HEK293T (cell line): Measurements from ENCODE around the gene FAM149B1.

ENCODE experiments used
- ARNT ChIP-seq: fragments of 450-650 bp; IDR thresholded peaks from 2 replicates; pipeline ENCODE4 v1.6.1; 2017; ENCODE audit warnings: mild to moderate bottlenecking
- BHLHE40 ChIP-seq: fragments of 450-650 bp; IDR thresholded peaks from 2 replicates; pipeline ENCODE4 v1.6.1; 2016; ENCODE audit warnings: mild to moderate bottlenecking, moderate library complexity, borderline replicate concordance
- CTBP1 ChIP-seq: fragments of 450-650 bp; IDR thresholded peaks from 2 replicates; pipeline ENCODE4 v1.6.1; 2016; ENCODE audit warnings: borderline replicate concordance
- ELF4 ChIP-seq: fragments of 450-650 bp; IDR thresholded peaks from 2 replicates; pipeline ENCODE4 v1.6.1; 2017; ENCODE audit warnings: antibody characterized with exemption
- FOXK2 ChIP-seq: fragments of 450-650 bp; IDR thresholded peaks from 2 replicates; pipeline ENCODE4 v1.6.1; 2016; ENCODE audit warnings: mild to moderate bottlenecking
- FOXM1 ChIP-seq: fragments of 450-650 bp; IDR thresholded peaks from 2 replicates; pipeline ENCODE4 v1.6.1; 2017; ENCODE audit warnings: mild to moderate bottlenecking, borderline replicate concordance
- HDGF ChIP-seq: fragments of 450-650 bp; IDR thresholded peaks from 2 replicates; pipeline ENCODE4 v1.6.1; 2017; ENCODE audit warnings: antibody characterized with exemption, borderline replicate concordance
- LEF1 ChIP-seq: fragments of 450-650 bp; IDR thresholded peaks from 2 replicates; pipeline ENCODE4 v1.6.1; 2017; ENCODE audit warnings: mild to moderate bottlenecking, borderline replicate concordance
- NFRKB ChIP-seq: fragments of 450-650 bp; IDR thresholded peaks from 2 replicates; pipeline ENCODE4 v1.6.1; 2016; ENCODE audit warnings: mild to moderate bottlenecking, moderate library complexity
- SP1 ChIP-seq: fragments of 450-650 bp; IDR thresholded peaks from 2 replicates; pipeline ENCODE4 v1.6.1; 2017
- SUZ12 ChIP-seq: fragments of 450-650 bp; IDR thresholded peaks from 2 replicates; pipeline ENCODE4 v1.6.1; 2016; ENCODE audit warnings: mild to moderate bottlenecking
- TARDBP ChIP-seq: fragments of 450-650 bp; IDR thresholded peaks from 2 replicates; pipeline ENCODE4 v1.6.1; 2016
- ZNF384 ChIP-seq: fragments of 450-650 bp; IDR thresholded peaks from 2 replicates; pipeline ENCODE4 v1.6.1; 2016
- TF ChIP-seq, protein P1 (sequence below): fragments of 450-650 bp; IDR thresholded peaks from 2 replicates; pipeline ENCODE4 v1.6.1; 2016

DNA sequence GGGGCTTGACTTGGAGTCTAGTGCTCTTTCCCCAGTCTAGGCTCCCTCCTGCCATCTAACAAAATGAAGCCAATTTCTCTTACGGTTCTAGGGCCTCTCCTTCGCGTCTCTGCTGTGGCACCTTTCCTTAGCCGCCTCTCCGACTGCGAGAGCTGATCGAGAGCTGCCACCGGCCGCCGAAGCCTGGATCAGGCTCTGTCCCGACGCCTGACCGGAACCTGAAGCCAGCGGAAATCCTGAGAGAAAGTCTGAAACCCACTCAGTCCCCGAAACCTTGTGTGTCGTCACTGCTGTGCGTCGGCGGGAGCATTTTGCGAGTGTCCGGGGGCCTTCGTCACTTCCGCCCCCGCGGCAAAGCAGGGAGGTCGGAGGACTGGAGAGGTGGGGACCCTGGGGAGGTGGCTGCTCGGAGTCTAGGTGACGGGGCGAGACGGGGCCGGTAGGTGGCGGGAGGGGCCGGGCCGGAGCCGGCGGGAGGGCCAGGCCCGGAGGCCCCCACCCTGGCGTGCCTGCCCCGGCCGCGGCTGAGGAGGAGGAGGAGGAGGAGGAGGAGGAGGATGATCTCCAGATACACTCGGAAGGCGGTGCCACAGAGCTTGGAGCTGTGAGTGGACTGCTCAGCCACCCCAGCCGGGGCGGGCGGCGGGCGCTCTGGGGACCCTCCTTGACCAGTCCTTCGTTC, at the start of gene FAM149B1, which contains the start of gene ECD:
- TF ChIP-seq SP1 (no peak), BHLHE40 (no peak), SUZ12 (no peak), LEF1 (no peak), TARDBP (no peak), FOXM1 (no peak), NFRKB (no peak), ZNF384 (no peak), ARNT (no peak), CTBP1 (no peak), FOXK2 (no peak), HDGF (no peak), ELF4 (peak; percentile 73)
- TF ChIP-seq, protein P1, sequence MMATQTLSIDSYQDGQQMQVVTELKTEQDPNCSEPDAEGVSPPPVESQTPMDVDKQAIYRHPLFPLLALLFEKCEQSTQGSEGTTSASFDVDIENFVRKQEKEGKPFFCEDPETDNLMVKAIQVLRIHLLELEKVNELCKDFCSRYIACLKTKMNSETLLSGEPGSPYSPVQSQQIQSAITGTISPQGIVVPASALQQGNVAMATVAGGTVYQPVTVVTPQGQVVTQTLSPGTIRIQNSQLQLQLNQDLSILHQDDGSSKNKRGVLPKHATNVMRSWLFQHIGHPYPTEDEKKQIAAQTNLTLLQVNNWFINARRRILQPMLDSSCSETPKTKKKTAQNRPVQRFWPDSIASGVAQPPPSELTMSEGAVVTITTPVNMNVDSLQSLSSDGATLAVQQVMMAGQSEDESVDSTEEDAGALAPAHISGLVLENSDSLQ: no peak
